Astrocyte of the hippocampus (primary cell): ENCODE data around the gene SULT1B1.
"Not testable (repeated sequence)": the region's sequence is repeated elsewhere in the genome, so short reads cannot be mapped to it uniquely, and the experiment has no call there.

Experiments used
- DNase-seq: peaks from one replicate; pipeline ENCODE4 v3.0.0; 2011; ENCODE audit warnings: low read depth, low spot score

Gene SULT1B1

DNA sequence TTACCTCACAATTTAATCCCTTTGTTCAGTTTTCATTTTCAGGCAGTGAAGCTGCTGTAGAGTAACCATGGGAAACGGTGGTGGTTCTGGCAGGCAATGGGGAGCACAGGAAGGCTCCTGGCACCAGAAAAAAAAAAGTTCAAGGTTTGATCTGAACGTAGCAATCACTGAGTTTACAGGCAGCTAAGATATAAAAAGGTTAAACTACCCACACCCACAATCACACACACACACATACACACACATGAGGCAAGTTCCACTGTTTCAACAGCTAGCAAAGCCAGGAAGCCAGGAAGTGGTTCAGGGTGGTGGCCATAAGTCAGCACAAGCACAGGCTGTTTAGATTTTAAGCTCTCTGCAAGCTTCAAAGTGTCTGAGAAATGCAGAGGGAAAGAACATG lies at the start of gene SULT1B1:
Gene SULT1B1 (minus strand): TSS at position 166 of the 400 bp plus-strand sequence. CDS start 5,403 bp downstream, outside the sequence.
- peak; percentile 4 for DNase-seq

GRCh38 chr4:69800599-69800998 lies 40.2 kb upstream of the SULT1B1 start:
- DNase-seq: peak; percentile 16

DNA sequence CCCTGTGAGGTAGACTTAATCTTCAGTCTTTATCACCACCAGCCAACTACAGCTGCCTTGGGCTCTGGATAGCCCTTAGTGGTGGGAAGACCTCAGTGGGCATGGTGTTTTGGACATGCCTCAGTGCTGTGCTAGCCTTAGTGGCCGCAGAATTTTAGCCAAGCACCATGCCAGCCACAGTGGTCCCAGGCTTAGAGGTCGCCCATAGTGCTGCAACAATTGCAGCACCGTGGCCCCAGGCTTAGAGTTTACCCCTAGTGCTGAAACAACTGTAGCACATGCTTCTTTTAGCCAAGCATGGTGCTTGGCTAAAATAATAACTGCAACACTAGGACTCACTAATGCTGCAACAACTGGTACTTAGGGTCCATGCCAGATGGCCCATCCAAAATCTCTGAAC lies 38.9 kb upstream of the SULT1B1 start:
- no peak for DNase-seq

- DNase-seq: no peak
Measured at GRCh38 chr4:69793732-69794131, 33.3 kb upstream of the SULT1B1 start.

DNA sequence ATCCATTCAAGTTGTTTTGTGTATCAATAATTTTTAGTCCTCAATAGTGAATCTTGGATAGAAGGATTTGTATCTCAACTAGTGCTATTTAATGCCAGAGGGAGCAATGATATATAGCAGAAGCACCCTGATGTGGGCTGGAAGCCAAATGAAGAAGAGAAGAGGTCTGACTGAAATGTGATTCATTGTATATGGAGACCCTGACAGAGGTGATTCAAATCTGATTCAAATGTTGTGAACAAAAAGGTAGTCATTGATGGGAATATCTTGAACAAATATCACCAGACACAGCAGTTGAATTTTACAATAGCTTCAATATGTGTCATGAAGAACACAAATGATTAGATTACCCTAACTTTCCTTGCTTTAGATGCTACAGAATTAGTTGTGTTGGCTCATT lies 27.5 kb upstream of the SULT1B1 start:
- no peak for DNase-seq

GRCh38 chr4:69786547-69786946 lies 26.1 kb upstream of the SULT1B1 start:
- DNase-seq: no peak

- DNase-seq: no peak
Measured at GRCh38 chr4:69785211-69785831, 24.9 kb upstream of the SULT1B1 start.

GRCh38 chr4:69782651-69783310 lies 22.4 kb upstream of the SULT1B1 start:
- no peak for DNase-seq

DNA sequence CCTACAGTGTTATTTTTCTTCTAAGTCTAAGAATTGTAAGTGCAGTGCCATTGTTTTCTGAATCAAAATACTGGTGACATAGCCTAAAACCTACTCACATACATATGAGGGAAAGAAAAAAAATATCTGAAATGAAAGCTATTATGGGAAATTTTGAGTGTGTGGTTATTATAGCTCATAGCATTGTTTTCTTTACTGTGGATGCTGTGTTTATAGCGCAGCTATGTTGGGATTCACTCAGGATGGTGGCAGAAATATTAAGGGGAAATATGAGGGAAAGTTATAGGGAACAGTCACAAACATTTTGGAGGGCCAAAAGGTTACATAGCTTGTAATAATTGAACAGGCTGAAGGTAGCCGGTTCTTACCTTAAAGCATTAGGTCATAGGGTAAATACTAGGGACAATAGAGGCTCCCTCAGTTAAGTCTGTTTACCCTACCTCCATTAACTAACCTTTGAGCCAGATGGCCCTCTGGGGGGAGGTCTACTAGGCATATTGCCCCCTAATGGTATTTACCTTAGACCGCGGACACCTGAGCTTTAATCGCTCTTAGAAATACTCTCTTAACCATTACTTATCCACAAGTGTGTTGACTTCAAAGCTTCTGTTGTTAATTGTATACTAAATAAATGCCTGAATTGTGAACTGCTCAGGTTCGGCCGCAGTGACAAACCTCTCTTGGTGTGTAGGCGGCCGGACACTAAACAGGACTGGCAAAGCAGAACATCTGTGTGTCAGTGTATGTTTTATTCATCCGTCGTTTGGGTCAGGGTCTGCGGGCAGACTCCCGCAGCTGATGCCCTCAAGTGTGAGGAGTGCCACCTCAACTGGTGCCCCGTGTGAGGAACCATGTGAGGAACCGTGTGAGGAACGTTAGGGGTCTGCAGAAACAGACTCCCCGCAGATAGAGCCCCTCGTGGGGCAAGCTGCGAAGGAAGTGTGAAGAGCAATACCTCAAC lies 21.3 kb upstream of the SULT1B1 start:
- DNase-seq: no peak

GRCh38 chr4:69780141-69780540 lies 19.7 kb upstream of the SULT1B1 start:
- no peak for DNase-seq

DNA sequence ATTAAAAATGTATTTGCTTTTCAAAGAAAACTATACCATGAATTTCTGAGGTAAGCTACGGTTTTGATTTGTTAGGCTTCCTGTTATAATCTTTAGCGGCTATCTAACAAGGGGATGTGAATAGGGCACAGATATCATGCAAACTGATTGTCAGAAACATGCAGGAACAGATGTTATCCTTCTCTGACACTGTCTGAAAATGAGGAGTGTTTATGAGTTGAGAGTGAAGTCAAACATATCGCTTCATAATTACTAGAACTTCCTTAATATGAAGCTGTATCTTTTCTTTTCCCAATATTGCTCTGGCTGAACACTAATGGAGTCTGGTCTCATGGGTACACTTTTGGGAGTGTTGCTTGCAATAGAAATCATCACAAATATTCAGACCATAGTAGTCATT lies 16.3 kb upstream of the SULT1B1 start:
- DNase-seq: no peak

- DNase-seq: no peak
Measured at GRCh38 chr4:69775321-69775867, 15.0 kb upstream of the SULT1B1 start.

GRCh38 chr4:69773484-69773883 lies 13.1 kb upstream of the SULT1B1 start:
- DNase-seq: peak; percentile 9

- DNase-seq: not testable (repeated sequence)
Measured at GRCh38 chr4:69768554-69768953, 8.1 kb upstream of the SULT1B1 start.

DNA sequence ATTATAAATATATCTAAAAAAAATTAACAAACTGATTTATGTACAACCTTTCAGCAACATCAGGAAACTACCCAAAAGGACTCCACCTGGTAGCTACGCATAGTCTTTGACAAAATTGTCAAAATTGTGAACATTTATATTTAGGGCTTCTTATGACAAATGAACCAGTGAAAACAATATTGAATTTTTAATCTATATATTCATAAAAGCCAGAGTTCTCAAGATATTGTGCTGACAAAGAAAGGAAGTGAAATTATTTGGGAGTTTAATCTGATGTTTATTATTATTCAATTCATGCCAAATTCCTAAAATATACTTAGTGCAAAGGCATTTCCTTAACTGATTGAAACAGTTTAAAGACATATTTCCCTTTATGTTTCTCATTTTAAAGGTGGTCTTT lies 5.3 kb upstream of the SULT1B1 start:
- no peak for DNase-seq

DNA sequence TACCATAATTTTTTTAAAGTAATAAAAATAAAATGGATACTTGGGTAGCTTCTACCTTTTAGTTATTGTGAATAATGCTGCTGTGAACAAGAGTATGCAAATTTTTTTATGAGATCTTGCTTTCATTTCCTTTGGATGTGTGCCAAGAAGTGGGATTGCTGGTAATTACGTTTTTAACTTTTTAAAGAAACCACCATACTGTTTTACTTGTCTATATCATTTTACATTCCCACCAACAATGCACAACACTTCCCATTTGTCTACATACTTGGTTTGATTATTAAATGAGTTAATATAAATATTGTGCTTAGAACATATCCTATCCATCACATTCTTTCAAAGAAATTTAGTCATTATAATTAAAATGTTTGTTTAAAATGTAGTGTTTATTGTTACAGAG lies 3.9 kb upstream of the SULT1B1 start:
- DNase-seq: no peak

DNA sequence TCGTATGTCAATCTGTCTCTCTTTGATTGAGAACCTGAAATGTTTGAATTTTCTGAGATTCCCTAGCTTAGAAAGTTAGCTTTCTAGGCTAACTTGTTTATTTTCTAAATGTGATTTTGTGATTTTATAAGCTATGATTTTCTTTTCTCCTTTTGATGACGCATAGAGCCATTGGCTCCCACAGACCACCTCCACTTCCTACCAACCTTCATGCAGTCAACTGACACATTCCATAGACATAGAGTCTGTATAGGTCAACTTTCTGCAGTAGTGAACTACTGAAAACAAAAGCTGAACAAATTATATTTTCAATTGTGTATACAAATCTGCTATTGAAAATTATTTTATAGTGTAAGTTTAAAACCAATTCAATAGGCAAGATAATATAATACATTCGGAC lies 2.8 kb upstream of the SULT1B1 start:
- DNase-seq: no peak

DNA sequence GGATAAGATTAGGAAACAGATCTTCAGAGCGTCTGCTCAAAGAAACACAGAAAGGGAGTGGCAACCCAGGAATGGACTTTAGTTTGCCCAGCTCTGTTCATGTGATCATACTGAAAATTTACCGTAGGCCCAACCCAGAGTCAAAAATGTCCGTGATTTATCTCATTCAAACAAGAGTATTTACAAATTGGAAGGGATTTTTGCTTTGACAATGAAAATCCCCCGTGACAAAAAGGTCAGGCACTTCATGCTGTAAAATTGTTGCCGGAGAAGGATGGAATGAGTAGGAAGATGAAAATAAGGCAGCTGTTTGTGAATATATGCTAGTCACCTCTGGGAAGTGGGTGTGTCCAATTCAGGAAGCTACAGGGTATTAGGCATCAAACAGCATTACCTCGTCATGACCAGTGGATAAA lies 1.2 kb downstream of the SULT1B1 start:
- DNase-seq: no peak

GRCh38 chr4:69757464-69757863 lies 3.0 kb downstream of the SULT1B1 start:
- DNase-seq: no peak

GRCh38 chr4:69754926-69755580 lies 5.4 kb downstream of the SULT1B1 start:
- no peak for DNase-seq

DNA sequence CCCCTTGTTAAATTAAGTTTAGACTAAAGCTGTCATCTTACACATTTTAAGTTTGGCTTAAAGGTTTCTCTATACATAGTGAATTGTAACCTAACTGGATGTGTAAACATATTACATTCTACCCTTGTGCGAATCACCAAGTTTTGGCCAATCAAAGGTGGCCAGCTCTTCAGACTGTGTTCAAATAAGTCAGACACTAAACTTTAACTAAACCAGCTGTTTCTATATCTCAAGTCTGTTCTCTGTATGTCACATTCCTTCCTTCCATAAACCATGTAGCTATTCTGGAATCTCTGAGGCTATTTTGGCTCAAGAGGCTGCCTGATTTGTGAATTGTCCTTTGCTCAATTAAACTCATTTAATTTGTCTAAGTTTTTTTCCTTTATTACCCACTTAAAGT lies 6.7 kb downstream of the SULT1B1 start:
- no peak for DNase-seq

DNA sequence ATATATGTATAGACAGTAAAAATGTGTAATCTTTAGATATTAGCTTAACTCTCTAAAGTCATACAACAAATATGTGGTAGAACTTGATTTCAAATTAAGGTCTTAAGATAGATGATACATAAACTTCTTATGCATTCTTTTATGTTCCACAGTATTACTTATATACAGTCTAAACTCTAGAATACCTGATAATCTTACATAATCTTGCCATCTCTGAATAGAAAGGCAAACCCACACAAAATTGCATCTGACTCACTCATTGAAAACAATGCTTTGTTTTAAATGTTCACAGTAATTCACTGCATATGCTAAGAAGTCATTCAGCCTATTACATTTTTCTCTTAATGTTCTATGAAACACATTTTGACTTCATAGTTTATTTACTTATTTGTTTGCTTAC lies 10.1 kb downstream of the SULT1B1 start:
- no peak for DNase-seq
